Caco-2 (cell line): ENCODE results near the gene ACER1. TPM values are rescaled to one million over a fixed set of nuclear protein-coding genes. Genes with fewer than 3 reads are reported as not detected.
A peak's percentile ranks its signal among the peaks of the same experiment; 100 is the strongest.
"Not testable (repeated sequence)": the region's sequence is repeated elsewhere in the genome, so short reads cannot be mapped to it uniquely, and the experiment has no call there.

Source experiments
- BruUV-seq: library from RNA; stranded (reverse); fragments of 400-500 nt; replicated peaks from 2 replicates; lab custom pipeline; 2021; lab: Mats Ljungman, UMichigan
- CTCF ChIA-PET: fragments of 300-600 bp; sonication (Branson Sonifier 250); formaldehyde crosslinking; loops from one replicate; lab custom pipeline; 2022; ENCODE audit warnings: antibody characterized with exemption; lab: Charles Lee
- POLR2A ChIA-PET: fragments of 300-600 bp; sonication (Branson Sonifier 250); formaldehyde crosslinking; loops from one replicate; lab custom pipeline; 2022; ENCODE audit warnings: antibody characterized with exemption; lab: Charles Lee
- DNase-seq, 2 experiments: peaks; one replicate each; pipeline versions ENCODE4 v3.0.0 to v3.0.0-alpha.2; 2020 to 2022
- H3K27me3 ChIP-seq: replicated peaks from 2 replicates; pipeline ENCODE4 v1.6.0; 2011; ENCODE audit warnings: low read length; ENCODE audit not compliant: control insufficient read depth, insufficient read depth
- H3K36me3 ChIP-seq: 2 replicates; pipeline ENCODE4 v1.5.1; 2011; ENCODE audit warnings: low read length; ENCODE audit not compliant: control insufficient read depth, insufficient read depth
- H3K4me1 ChIP-seq: fragments of 250-450 bp; sonication (Bioruptor Pico); 2 replicates; pipeline ENCODE4 v1.5.1; 2020; ENCODE audit warnings: mild to moderate bottlenecking
- H3K4me3 ChIP-seq: 2 replicates; pipeline ENCODE4 v1.5.1; 2011; ENCODE audit warnings: low read depth, mild to moderate bottlenecking, control low read depth, low read length
- H3K9me3 ChIP-seq: fragments of 250-450 bp; sonication (Bioruptor Pico); 2 replicates; pipeline ENCODE4 v1.5.1; 2020; ENCODE audit warnings: mild to moderate bottlenecking, moderate library complexity
- H3K27ac Mint-ChIP-seq: one replicate; pipeline ENCODE4 v1.8.0; 2022; ENCODE audit warnings: mixed read lengths; ENCODE audit not compliant: unreplicated experiment
- H3K27me3 Mint-ChIP-seq: one replicate; pipeline ENCODE4 v1.8.0; 2022; ENCODE audit warnings: mixed read lengths; ENCODE audit not compliant: insufficient read depth, unreplicated experiment
- H3K36me3 Mint-ChIP-seq: one replicate; pipeline ENCODE4 v1.8.0; 2022; ENCODE audit warnings: mild to moderate bottlenecking, mixed read lengths; ENCODE audit not compliant: insufficient read depth, unreplicated experiment
- H3K4me1 Mint-ChIP-seq: one replicate; pipeline ENCODE4 v1.8.0; 2022; ENCODE audit warnings: low read depth, mixed read lengths; ENCODE audit not compliant: unreplicated experiment
- H3K4me3 Mint-ChIP-seq: one replicate; pipeline ENCODE4 v1.8.0; 2022; ENCODE audit warnings: mild to moderate bottlenecking, moderate library complexity, mixed read lengths; ENCODE audit not compliant: unreplicated experiment
- H3K9me3 Mint-ChIP-seq: one replicate; pipeline ENCODE4 v1.8.0; 2022; ENCODE audit warnings: mixed read lengths; ENCODE audit not compliant: unreplicated experiment
- intact Hi-C: fragments of 100-400 bp; cut with micrococcal nuclease; formaldehyde crosslinking; loops from one replicate; pipeline ENCODE4 v1.10.0; 2022; ENCODE audit not compliant: unreplicated experiment
- total RNA-seq: library from RNA; stranded (reverse); gene quantifications from 2 replicates; pipeline ENCODE4 v1.2.3, GENCODE V29; 2022
- TF ChIP-seq, protein P1 (sequence below), 2 experiments: fragments of 200-600 bp in 1 of 2; IDR thresholded peaks; 1 replicate in 1 of 2; 2 replicates in 1 of 2; pipeline versions ENCODE4 v1.5.1 to v1.8.0; 2011 to 2022; ENCODE audit warnings: antibody characterized with exemption in 1 of 2, control low read depth in 1 of 2, inconsistent platforms in 1 of 2, low read depth in 1 of 2, low read length in 1 of 2, mild to moderate bottlenecking in 1 of 2, moderate library complexity in 1 of 2; ENCODE audit not compliant: insufficient read depth in 1 of 2, severe bottlenecking in 1 of 2, unreplicated experiment in 1 of 2

The ACER1 gene
- total RNA-seq, 1 experiment from 2014 or later, result not detected

DNA sequence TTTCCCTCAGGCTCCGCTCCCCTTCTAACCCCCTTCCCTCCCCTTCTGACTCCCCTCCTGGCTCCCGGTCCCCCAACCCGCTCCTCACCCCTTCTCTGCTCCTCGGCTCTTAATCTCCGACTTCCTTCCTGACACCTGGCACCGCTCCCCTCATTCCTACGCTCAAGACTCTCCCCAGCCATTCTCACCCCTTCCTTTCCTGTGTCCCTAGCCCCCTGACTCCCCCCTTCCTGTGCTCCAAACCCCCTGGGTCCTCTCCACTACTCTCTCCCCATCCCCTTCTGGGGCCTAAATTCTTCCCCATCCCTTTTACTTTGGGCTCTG is 28.6 kb upstream of the ACER1 start:
- ChIA-PET CTCF (interaction anchor here (1.6 kb wide), 1 partner anchor 11 kb away, joined by 11 read pairs; the partner anchor contains the start of gene ALKBH7), POLR2A (interaction anchor here (1.8 kb wide), 1 partner anchor 11 kb away, joined by 24 read pairs; the partner anchor contains the start of gene ALKBH7)
- peak overlapping the region; percentile 79 for H3K4me3 Mint-ChIP-seq
- H3K27me3 ChIP-seq, result no peaks in the 10 kb centered on the region
- intact Hi-C loops, result no loop called here
- peak overlapping the region; percentile 64 for H3K27ac Mint-ChIP-seq
- no peaks in the 10 kb centered on the region for H3K4me1 ChIP-seq
- DNase-seq, result no peak
- TF ChIP-seq, protein P1, sequence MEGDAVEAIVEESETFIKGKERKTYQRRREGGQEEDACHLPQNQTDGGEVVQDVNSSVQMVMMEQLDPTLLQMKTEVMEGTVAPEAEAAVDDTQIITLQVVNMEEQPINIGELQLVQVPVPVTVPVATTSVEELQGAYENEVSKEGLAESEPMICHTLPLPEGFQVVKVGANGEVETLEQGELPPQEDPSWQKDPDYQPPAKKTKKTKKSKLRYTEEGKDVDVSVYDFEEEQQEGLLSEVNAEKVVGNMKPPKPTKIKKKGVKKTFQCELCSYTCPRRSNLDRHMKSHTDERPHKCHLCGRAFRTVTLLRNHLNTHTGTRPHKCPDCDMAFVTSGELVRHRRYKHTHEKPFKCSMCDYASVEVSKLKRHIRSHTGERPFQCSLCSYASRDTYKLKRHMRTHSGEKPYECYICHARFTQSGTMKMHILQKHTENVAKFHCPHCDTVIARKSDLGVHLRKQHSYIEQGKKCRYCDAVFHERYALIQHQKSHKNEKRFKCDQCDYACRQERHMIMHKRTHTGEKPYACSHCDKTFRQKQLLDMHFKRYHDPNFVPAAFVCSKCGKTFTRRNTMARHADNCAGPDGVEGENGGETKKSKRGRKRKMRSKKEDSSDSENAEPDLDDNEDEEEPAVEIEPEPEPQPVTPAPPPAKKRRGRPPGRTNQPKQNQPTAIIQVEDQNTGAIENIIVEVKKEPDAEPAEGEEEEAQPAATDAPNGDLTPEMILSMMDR (IDR thresholded peaks at IDR 0.05; ENCODE audit: insufficient read depth in 1 of 2, low read depth in 1 of 2, low read length in 1 of 2, severe bottlenecking in 1 of 2, unreplicated experiment in 1 of 2), result no peak
- H3K4me1 Mint-ChIP-seq, result no peaks in the 10 kb centered on the region
- no TSS peak for BruUV-seq
- H3K9me3 ChIP-seq, result no peaks in the 10 kb centered on the region
- H3K27me3 Mint-ChIP-seq, result no peaks in the 10 kb centered on the region
- H3K9me3 Mint-ChIP-seq, result no peaks in the 10 kb centered on the region
- peak overlapping the region; percentile 92 for H3K4me3 ChIP-seq
- H3K36me3 ChIP-seq, result no peaks in the 10 kb centered on the region; the same call in none of the 2 replicates
- H3K36me3 Mint-ChIP-seq, result peaks cover 25% of the 10 kb centered on the region

DNA sequence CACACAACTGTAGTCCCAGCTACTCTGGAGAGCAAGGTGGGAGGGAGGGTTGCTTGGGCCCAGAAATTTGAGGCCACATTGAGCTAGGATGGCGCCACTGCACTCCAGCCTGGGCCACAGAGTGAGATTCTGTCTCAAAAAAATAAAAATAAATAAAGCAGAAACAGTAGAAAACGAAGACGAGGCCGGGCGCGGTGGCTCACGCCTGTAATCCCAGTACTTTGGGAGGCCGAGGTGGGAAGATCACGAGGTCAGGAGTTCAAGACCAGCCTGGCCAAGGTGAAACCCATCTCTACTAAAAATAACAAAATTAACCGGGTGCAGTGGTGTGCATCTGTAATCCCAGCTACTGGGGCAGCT is 27.4 kb upstream of the ACER1 start:
- Mint-ChIP-seq H3K4me3 (peak overlapping the region; percentile 79), H3K36me3 (peaks cover 18% of the 10 kb centered on the region)
- not testable (repeated sequence) for BruUV-seq, H3K36me3 ChIP-seq, H3K27me3 ChIP-seq, H3K4me1 ChIP-seq, DNase-seq, H3K27ac Mint-ChIP-seq, H3K9me3 ChIP-seq, H3K27me3 Mint-ChIP-seq, H3K9me3 Mint-ChIP-seq, H3K4me1 Mint-ChIP-seq
- ChIA-PET POLR2A (interaction anchor here (0.5 to 1.8 kb wide), 4 partner anchors 12 to 64 kb away, joined by 3 to 24 read pairs (median 10); partner anchors contain the start of gene ALKBH7), CTCF (interaction anchor here (1.0 to 1.6 kb wide), 2 partner anchors 12 to 142 kb away, joined by 3 to 11 read pairs; partner anchors contain the start of gene ALKBH7)
- intact Hi-C loops, result loop anchor here (1.0 kb wide), 1 partner anchor 12 kb away; no protein-coding TSS in a partner anchor
- peak overlapping the region; percentile 92 for H3K4me3 ChIP-seq

DNA sequence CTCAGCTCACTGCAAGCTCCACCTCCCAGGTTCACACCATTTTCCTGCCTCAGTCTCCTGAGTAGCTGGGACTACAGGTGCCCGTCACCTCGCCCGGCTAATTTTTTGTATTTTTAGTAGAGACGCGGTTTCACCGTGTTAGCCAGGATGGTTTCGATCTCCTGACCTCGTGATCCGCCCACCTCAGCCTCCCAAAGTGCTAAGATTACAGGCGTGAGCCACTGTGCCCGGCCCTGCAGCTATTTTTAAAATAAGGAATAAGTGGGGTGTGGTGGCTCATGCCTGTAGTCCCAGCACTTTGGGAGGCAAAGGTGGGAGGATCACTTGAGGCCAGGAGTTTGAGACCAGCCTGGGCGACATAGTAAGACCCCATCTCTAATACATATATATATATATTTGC is 27.0 kb upstream of the ACER1 start:
- BruUV-seq, H3K4me1 Mint-ChIP-seq, DNase-seq, H3K27me3 Mint-ChIP-seq, H3K4me3 ChIP-seq, H3K9me3 ChIP-seq, H3K27ac Mint-ChIP-seq, H3K27me3 ChIP-seq, H3K36me3 ChIP-seq, H3K4me1 ChIP-seq, H3K4me3 Mint-ChIP-seq, H3K9me3 Mint-ChIP-seq, CTCF ChIA-PET, intact Hi-C loops: not testable (repeated sequence)
- POLR2A ChIA-PET, result interaction anchor here (1.8 kb wide), 1 partner anchor 12 kb away, joined by 24 read pairs; the partner anchor contains the start of gene ALKBH7
- peaks cover 14% of the 10 kb centered on the region for H3K36me3 Mint-ChIP-seq

DNA sequence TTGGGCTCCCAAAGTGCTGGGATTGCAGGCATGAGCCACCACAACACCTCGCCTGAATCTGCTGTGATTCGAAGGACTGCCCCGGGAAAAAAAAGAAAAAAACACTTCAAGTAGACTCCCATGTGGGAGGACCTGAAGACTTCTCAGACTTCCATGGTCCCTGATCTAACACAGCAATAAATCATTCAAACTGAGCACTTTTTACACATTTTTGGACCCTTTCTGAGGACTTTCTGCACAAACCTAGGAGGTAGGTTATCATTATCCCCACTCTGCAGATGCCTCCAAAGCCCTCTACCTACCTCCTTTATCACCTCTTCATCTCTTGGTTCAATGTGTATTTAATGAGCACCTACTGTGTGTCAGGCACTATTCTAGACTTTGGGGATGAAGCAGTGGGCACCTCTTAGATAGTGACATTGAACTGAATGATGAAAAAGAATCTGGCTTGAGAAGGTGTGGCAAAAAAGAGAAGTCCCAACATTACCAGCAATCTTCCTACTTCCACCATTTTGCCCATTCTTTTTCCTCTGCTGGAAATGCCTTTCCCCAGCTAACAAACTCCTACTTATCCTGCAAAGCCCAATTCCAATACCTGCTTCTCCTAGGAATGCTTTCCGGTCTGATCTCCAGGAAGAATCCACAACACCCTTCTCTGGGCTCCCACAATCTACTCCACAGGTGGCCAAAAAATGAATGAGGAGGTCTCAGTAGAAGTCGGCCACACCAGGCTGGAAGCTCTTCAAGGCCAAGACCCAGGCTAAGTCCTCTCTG is 26.3 kb upstream of the ACER1 start:
- Mint-ChIP-seq H3K27me3 (no peaks in the 10 kb centered on the region), H3K36me3 (peaks cover 7% of the 10 kb centered on the region), H3K4me1 (no peaks in the 10 kb centered on the region), H3K27ac (no peak overlapping the region), H3K4me3 (no peak overlapping the region), H3K9me3 (no peaks in the 10 kb centered on the region)
- H3K4me1 ChIP-seq, result no peaks in the 10 kb centered on the region
- no peak for DNase-seq
- CTCF ChIA-PET, result no interaction called here
- H3K36me3 ChIP-seq, result no peaks in the 10 kb centered on the region
- H3K27me3 ChIP-seq, result no peaks in the 10 kb centered on the region
- POLR2A ChIA-PET, result no interaction called here
- no peaks in the 10 kb centered on the region for H3K9me3 ChIP-seq
- TF ChIP-seq, protein P1 (IDR thresholded peaks at IDR 0.05; ENCODE audit: insufficient read depth in 1 of 2, low read depth in 1 of 2, low read length in 1 of 2, severe bottlenecking in 1 of 2, unreplicated experiment in 1 of 2), result no peak
- no peak overlapping the region for H3K4me3 ChIP-seq
- BruUV-seq, result no TSS peak
- intact Hi-C loops, result no loop called here
